OCI-LY7 (cell line): Measurements from ENCODE around the gene NOTCH3. TPM values are rescaled to one million over a fixed set of nuclear protein-coding genes. Genes with fewer than 3 reads are reported as not detected.

ENCODE experiments used
- BruUV-seq: library from RNA; stranded (reverse); fragments of 400-500 nt; replicated peaks from 2 replicates; lab custom pipeline; 2021; lab: Mats Ljungman, UMichigan
- CTCF ChIA-PET: fragments of 300-600 bp; sonication (Branson Sonifier 250); formaldehyde crosslinking; loops from one replicate; lab custom pipeline; 2022; ENCODE audit warnings: antibody characterized with exemption; ENCODE audit not compliant: unreplicated experiment; lab: Charles Lee
- POLR2A ChIA-PET: fragments of 300-600 bp; sonication (Branson Sonifier 250); formaldehyde crosslinking; loops from one replicate; lab custom pipeline; 2022; ENCODE audit warnings: antibody characterized with exemption; lab: Charles Lee
- DNase-seq: peaks from one replicate; pipeline ENCODE4 v3.0.0-alpha.2; 2015; ENCODE audit warnings: low spot score
- H2AFZ ChIP-seq: fragments of 200-600 bp; sonication (generic), shearing (Covaris generic); 2 replicates; pipeline ENCODE4 v1.6.1; 2014; ENCODE audit warnings: mild to moderate bottlenecking, antibody characterized with exemption, low read length, moderate library complexity
- H3K27ac ChIP-seq: fragments of 200-600 bp; sonication (generic); 2 replicates; pipeline ENCODE4 v1.5.1; 2014; ENCODE audit warnings: mixed run types, low read depth, mild to moderate bottlenecking, moderate library complexity, low read length, inconsistent platforms; ENCODE audit not compliant: poor library complexity, severe bottlenecking
- H3K36me3 ChIP-seq: fragments of 200-600 bp; sonication (generic); 2 replicates; pipeline ENCODE4 v1.6.1; 2014; ENCODE audit warnings: mild to moderate bottlenecking, antibody characterized with exemption, low read length, moderate library complexity, mixed read lengths; ENCODE audit not compliant: insufficient read depth
- H3K4me1 ChIP-seq: fragments of 200-600 bp; sonication (generic); 2 replicates; pipeline ENCODE4 v1.5.1; 2014; ENCODE audit warnings: mild to moderate bottlenecking, low read length; ENCODE audit not compliant: insufficient read depth, poor library complexity, severe bottlenecking
- H3K4me2 ChIP-seq: fragments of 200-600 bp; sonication (generic); 2 replicates; pipeline ENCODE4 v1.6.1; 2014; ENCODE audit warnings: mild to moderate bottlenecking, low read length
- H3K4me3 ChIP-seq: fragments of 200-600 bp; sonication (generic); 2 replicates; pipeline ENCODE4 v1.5.1; 2014; ENCODE audit warnings: mild to moderate bottlenecking, low read depth, low read length; ENCODE audit not compliant: poor library complexity, severe bottlenecking
- H3K79me2 ChIP-seq: fragments of 200-600 bp; sonication (generic); 2 replicates; pipeline ENCODE4 v1.6.1; 2016; ENCODE audit warnings: low read depth, mild to moderate bottlenecking, low read length, moderate library complexity, mixed read lengths; ENCODE audit not compliant: insufficient read depth
- H3K9me2 ChIP-seq: fragments of 200-600 bp; sonication (generic); 2 replicates; pipeline ENCODE4 v1.6.1; 2016; ENCODE audit warnings: mild to moderate bottlenecking, low read length, mixed read lengths; ENCODE audit not compliant: insufficient read depth
- H3K9me3 ChIP-seq: fragments of 200-600 bp; sonication (generic); 2 replicates; pipeline ENCODE4 v1.6.1; 2014; ENCODE audit warnings: mild to moderate bottlenecking, mixed run types, low read length, mixed read lengths
- H4K20me1 ChIP-seq: fragments of 200-600 bp; sonication (generic); 2 replicates; pipeline ENCODE4 v1.6.1; 2014; ENCODE audit warnings: mild to moderate bottlenecking, antibody characterized with exemption, low read length, moderate library complexity, mixed read lengths; ENCODE audit not compliant: insufficient read depth
- EZH2phosphoT487 ChIP-seq: fragments of 200-600 bp; sonication (generic); IDR thresholded peaks from 2 replicates; pipeline ENCODE4 v1.6.1; 2018; ENCODE audit warnings: low read depth, borderline replicate concordance, mild to moderate bottlenecking, mixed run types, antibody characterized with exemption, low read length, moderate library complexity, mixed read lengths
- intact Hi-C: fragments of 100-400 bp; cut with micrococcal nuclease; formaldehyde crosslinking; loops from one replicate; pipeline ENCODE4 v1.10.0; 2022; ENCODE audit not compliant: unreplicated experiment
- total RNA-seq, 2 experiments: library from RNA; depleted of rRNA in 1 of 2; stranded (reverse); fragments of >200 nt in 1 of 2; shearing (Covaris generic) in 1 of 2; gene quantifications; 2 replicates each; pipeline ENCODE4 v1.2.3, GENCODE V29; 2014 to 2022
- TF ChIP-seq, protein P1 (sequence below): fragments of 200-600 bp; sonication (generic); conservative IDR thresholded peaks from 2 replicates; pipeline ENCODE4 v1.5.1; 2014; ENCODE audit warnings: mild to moderate bottlenecking, antibody characterized with exemption, low read length, moderate library complexity, mixed read lengths

NOTCH3 gene
- total RNA-seq, 2 experiments from 2014 or later, result 0.25 TPM; not detected in 1

DNA sequence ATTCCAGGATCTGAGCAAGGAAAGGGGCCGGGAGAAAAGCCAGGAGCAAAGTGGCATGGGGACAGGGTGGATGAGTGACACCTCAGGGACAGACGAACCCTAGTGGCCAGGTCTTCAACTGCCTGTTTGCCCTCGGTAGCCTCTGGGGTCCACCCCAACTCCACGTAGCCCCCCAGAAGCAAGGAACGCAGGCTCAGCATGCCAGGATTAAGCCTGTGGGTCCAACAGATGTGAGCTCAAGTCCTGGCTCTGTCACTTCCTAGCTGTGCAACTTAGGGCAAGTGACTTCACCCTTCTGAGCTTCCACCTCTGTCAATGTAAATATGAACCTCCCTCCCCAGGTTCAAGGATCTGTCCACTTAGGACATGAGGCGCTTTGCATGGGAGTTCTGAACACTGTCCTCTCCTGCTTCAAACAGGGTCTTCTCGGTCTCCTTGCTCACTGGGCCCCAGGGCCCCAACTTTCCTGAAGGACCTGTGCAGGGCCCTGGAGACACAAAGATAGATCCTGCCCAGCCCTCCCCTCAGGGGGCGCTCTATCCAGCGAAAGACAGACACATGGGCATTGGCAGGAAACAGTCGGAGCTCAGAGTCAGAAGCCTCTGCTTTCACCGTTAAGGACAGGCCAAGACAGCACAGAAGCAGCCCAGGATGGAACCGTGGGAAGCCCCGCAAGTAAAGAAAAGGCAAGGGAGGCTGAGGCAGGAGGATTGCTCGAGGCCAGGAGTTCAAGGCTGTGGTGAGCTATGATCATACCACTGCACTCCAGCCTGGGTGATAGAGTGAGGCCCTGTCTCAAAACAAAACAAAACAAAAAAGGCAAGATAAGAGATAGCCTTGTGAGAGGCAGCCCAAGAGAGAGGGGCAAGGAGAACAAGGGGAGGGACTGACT is 80.4 kb downstream of the NOTCH3 start:
- H3K27ac ChIP-seq, result no peak overlapping the region
- no peak for DNase-seq
- peaks cover 11% of the 10 kb centered on the region; the same call in 1 of the 2 replicates for H3K79me2 ChIP-seq
- no peak overlapping the region for H3K4me3 ChIP-seq
- no peaks in the 10 kb centered on the region for H4K20me1 ChIP-seq
- H2AFZ ChIP-seq, result no peak overlapping the region
- POLR2A ChIA-PET, result no interaction called here
- BruUV-seq, result no TSS peak
- TF ChIP-seq EZH2phosphoT487, result no peak
- TF ChIP-seq, protein P1, sequence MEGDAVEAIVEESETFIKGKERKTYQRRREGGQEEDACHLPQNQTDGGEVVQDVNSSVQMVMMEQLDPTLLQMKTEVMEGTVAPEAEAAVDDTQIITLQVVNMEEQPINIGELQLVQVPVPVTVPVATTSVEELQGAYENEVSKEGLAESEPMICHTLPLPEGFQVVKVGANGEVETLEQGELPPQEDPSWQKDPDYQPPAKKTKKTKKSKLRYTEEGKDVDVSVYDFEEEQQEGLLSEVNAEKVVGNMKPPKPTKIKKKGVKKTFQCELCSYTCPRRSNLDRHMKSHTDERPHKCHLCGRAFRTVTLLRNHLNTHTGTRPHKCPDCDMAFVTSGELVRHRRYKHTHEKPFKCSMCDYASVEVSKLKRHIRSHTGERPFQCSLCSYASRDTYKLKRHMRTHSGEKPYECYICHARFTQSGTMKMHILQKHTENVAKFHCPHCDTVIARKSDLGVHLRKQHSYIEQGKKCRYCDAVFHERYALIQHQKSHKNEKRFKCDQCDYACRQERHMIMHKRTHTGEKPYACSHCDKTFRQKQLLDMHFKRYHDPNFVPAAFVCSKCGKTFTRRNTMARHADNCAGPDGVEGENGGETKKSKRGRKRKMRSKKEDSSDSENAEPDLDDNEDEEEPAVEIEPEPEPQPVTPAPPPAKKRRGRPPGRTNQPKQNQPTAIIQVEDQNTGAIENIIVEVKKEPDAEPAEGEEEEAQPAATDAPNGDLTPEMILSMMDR, result 0 out of 2 replicates have a peak, but pooled peaks have one; percentile 37
- H3K4me1 ChIP-seq, result peaks cover 7% of the 10 kb centered on the region
- CTCF ChIA-PET, result no interaction called here
- intact Hi-C loops, result no loop called here
- peaks cover 73% of the 10 kb centered on the region for H3K36me3 ChIP-seq
- no peaks in the 10 kb centered on the region for H3K9me3 ChIP-seq
- no peaks in the 10 kb centered on the region for H3K9me2 ChIP-seq
- no peak overlapping the region for H3K4me2 ChIP-seq

DNA sequence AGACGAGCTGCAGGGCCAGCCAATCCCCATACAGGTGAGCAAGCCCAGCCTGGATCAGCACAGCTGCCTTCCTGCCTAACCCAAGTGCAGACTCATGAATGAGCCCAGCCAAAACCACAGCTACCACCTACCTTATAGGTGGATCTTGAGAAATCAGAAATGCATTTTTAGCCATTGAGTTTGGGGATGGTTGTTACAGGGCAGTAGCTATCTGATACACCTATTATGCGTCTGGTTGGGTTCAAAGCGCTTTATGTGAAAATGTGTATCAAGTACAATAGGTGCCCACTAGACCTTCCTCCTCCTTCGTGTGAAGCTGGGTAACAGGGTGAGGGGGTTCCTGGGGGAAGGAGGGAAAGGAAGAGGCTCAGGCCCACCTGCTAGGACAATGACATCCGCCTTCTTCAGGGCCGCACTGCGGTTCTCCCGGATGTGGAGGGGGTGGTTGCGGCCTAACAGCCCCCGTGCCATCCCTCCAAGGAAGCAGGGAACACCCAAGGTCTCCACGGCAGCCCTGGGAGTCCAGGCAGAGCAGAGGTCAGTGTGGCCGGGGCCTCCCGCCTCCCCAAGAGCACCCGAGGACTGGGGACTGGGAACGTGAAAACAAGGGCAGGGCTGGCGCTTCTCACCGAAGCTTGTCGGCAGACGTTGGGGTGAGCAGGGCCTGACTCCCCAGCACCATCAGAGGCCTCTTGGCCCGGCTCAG is 81.9 kb downstream of the NOTCH3 start:
- DNase-seq, result no peak
- Histone ChIP-seq H3K79me2 (peaks cover 2% of the 10 kb centered on the region; the same call in 1 of the 2 replicates), H3K4me3 (no peak overlapping the region), H4K20me1 (no peaks in the 10 kb centered on the region), H3K36me3 (peaks cover 82% of the 10 kb centered on the region), H3K9me3 (no peaks in the 10 kb centered on the region), H3K9me2 (no peaks in the 10 kb centered on the region), H3K4me2 (no peak overlapping the region), H3K4me1 (peaks cover 3% of the 10 kb centered on the region), H2AFZ (no peak overlapping the region), H3K27ac (no peak overlapping the region)
- ChIA-PET CTCF (no interaction called here), POLR2A (no interaction called here)
- BruUV-seq, result no TSS peak
- intact Hi-C loops, result no loop called here
- no peak for TF ChIP-seq EZH2phosphoT487
- TF ChIP-seq, protein P1, result no peak
